HepG2 (cell line): Measurements from ENCODE around the gene TSSK1B. TPM values are rescaled to one million over a fixed set of nuclear protein-coding genes. Genes with fewer than 3 reads are reported as not detected.

Experiments
- ATAC-seq: fragments of 200-7000 bp; cut with Tn5 transposase; 3 replicates; pipeline ENCODE4 v1.9.1; 2020; ENCODE audit warnings: mild to moderate bottlenecking, moderate library complexity
- BruUV-seq: library from RNA; stranded (reverse); fragments of 400-500 nt; replicated peaks from 2 replicates; lab custom pipeline; 2021; lab: Mats Ljungman, UMichigan
- CTCF ChIA-PET: fragments of 300-600 bp; formaldehyde crosslinking; extraction: SDS; loops from one replicate; lab custom pipeline; 2021; ENCODE audit warnings: low total read pairs, inconsistent platforms, low intra/inter-chr PET ratio; lab: Yijun Ruan, JAX
- POLR2A ChIA-PET: fragments of 350-600 bp; sonication (Branson Sonifier 250); formaldehyde crosslinking; loops from one replicate; lab custom pipeline; 2020; ENCODE audit warnings: antibody characterized with exemption, inconsistent platforms; lab: Yijun Ruan, JAX
- DNase-seq: peaks from one replicate; pipeline ENCODE4 v3.0.0-alpha.2; 2015; ENCODE audit warnings: low spot score
- FAIRE-seq: peaks from 3 replicates; lab custom pipeline; 2011; peaks lifted over from hg19 to GRCh38; lab: Jason Lieb, UNC
- H2AFZ ChIP-seq: one replicate; pipeline ENCODE4 v1.6.1; 2011; ENCODE audit warnings: low read length, inconsistent platforms
- H3K27ac ChIP-seq: fragments of 300-600 bp; 3 replicates; pipeline ENCODE4 v1.8.0; 2011; ENCODE audit warnings: mixed run types, mild to moderate bottlenecking, mixed read lengths, low read length, inconsistent platforms; ENCODE audit not compliant: insufficient read depth; ENCODE audit errors: extremely low read length
- H3K27me3 ChIP-seq, 2 experiments: fragments of 200-600 bp in 1 of 2; 2 replicates in 1 of 2; 3 replicates in 1 of 2; pipeline versions ENCODE4 v1.6.0 to v1.8.0; 2011; ENCODE audit warnings: low read length in 2 of 2, mild to moderate bottlenecking in 2 of 2, moderate library complexity in 2 of 2, inconsistent platforms in 1 of 2; ENCODE audit not compliant: insufficient read depth in 2 of 2, control insufficient read depth in 1 of 2
- H3K36me3 ChIP-seq, 2 experiments: fragments of 200-600 bp in 1 of 2; replicated peaks in 1 of 2; 2 replicates in 1 of 2; 3 replicates in 1 of 2; pipeline versions ENCODE4 v1.5.1 to v1.8.0; 2011; ENCODE audit warnings: low read length in 2 of 2, inconsistent platforms in 1 of 2; ENCODE audit not compliant: insufficient read depth in 2 of 2, control insufficient read depth in 1 of 2
- H3K4me1 ChIP-seq: 2 replicates; pipeline ENCODE4 v1.5.1; 2012; ENCODE audit warnings: low read length, inconsistent platforms; ENCODE audit not compliant: insufficient read depth
- H3K4me2 ChIP-seq: 2 replicates; pipeline ENCODE4 v1.6.0; 2011; ENCODE audit warnings: low read depth, low read length, inconsistent platforms
- H3K4me3 ChIP-seq, 3 experiments: fragments of 200-600 bp in 1 of 3; sonication (generic), shearing (Covaris generic) in 1 of 3; replicated peaks in 1 of 3; 2 replicates each; pipeline ENCODE4 v1.5.1; 2011 to 2016; ENCODE audit warnings: low read length in 3 of 3, inconsistent platforms in 2 of 3, low read depth in 2 of 3, mild to moderate bottlenecking in 2 of 3, control low read depth in 1 of 3, mixed read lengths in 1 of 3; ENCODE audit not compliant: insufficient read depth in 1 of 3
- H3K79me2 ChIP-seq: one replicate; pipeline ENCODE4 v1.6.1; 2011; ENCODE audit warnings: low read length, inconsistent platforms; ENCODE audit not compliant: insufficient read depth
- H3K9ac ChIP-seq: 2 replicates; pipeline ENCODE4 v1.6.0; 2011; ENCODE audit warnings: mild to moderate bottlenecking, low read depth, low read length, inconsistent platforms; ENCODE audit not compliant: insufficient read depth
- H3K9me3 ChIP-seq: 2 replicates; pipeline ENCODE4 v1.5.1; 2012; ENCODE audit warnings: mild to moderate bottlenecking, low read length
- H4K20me1 ChIP-seq: 2 replicates; pipeline ENCODE4 v1.6.0; 2011; ENCODE audit warnings: inconsistent platforms, mild to moderate bottlenecking, low read length, moderate library complexity; ENCODE audit not compliant: insufficient read depth
- POGZ ChIP-seq: sonication (generic); formaldehyde crosslinking; IDR thresholded peaks from 2 replicates; pipeline ENCODE4 v1.4.0; 2020; ENCODE audit warnings: mild to moderate bottlenecking, missing genetic modification reagents
- REXO4 ChIP-seq: sonication (generic); formaldehyde crosslinking; IDR thresholded peaks from 2 replicates; pipeline ENCODE4 v1.8.0; 2022; ENCODE audit warnings: missing genetic modification reagents, mild to moderate bottlenecking, borderline replicate concordance
- RNF2 ChIP-seq: fragments of 450-650 bp; conservative IDR thresholded peaks from 2 replicates; pipeline ENCODE4 v1.6.1; 2016; ENCODE audit warnings: low read depth
- RORA ChIP-seq: sonication (generic); formaldehyde crosslinking; IDR thresholded peaks from 2 replicates; pipeline ENCODE4 v1.5.0; 2020; ENCODE audit warnings: mild to moderate bottlenecking, missing genetic modification reagents, moderate library complexity
- ZBTB40 ChIP-seq, 2 experiments: fragments of 450-650 bp in 1 of 2; sonication (generic) in 1 of 2; formaldehyde crosslinking in 1 of 2; IDR thresholded peaks; 2 replicates each; pipeline versions ENCODE4 v1.6.1 to v1.8.0; 2016 to 2022; ENCODE audit warnings: antibody characterized with exemption in 1 of 2, mild to moderate bottlenecking in 1 of 2, missing genetic modification reagents in 1 of 2
- ZNF605 ChIP-seq: sonication (generic); formaldehyde crosslinking; IDR thresholded peaks from 2 replicates; pipeline ENCODE4 v1.8.0; 2022; ENCODE audit warnings: mild to moderate bottlenecking, missing genetic modification reagents
- ZNF766 ChIP-seq: sonication (generic); formaldehyde crosslinking; IDR thresholded peaks from 2 replicates; pipeline ENCODE4 v1.5.0; 2020; ENCODE audit warnings: missing genetic modification reagents, borderline replicate concordance
- ZNF83 ChIP-seq: sonication (generic); formaldehyde crosslinking; IDR thresholded peaks from 2 replicates; pipeline ENCODE4 v1.4.0; 2020; ENCODE audit warnings: missing genetic modification reagents, mild to moderate bottlenecking, borderline replicate concordance
- WGBS: methylation state at CpG from one replicate; pipeline ENCODE4 v1.1.6; 2017; ENCODE audit warnings: low lambda C conversion rate; 5-methylcytosine and 5-hydroxymethylcytosine counted together
- in situ Hi-C: cut with HindIII; loops from 2 replicates; pipeline ENCODE4 v1.10.0; 2017; ENCODE audit warnings: low pct_unique_long_range_greater_than_20kb; ENCODE audit not compliant: extremely low pct_ligation_motif_present
- intact Hi-C: fragments of 100-400 bp; cut with micrococcal nuclease; formaldehyde crosslinking; loops from one replicate; pipeline ENCODE4 v1.10.0; 2022; ENCODE audit not compliant: unreplicated experiment
- polyA plus RNA-seq, 8 experiments: library from polyadenylated mRNA; depleted of rRNA in 3 of 8; stranded (reverse) in 7 of 8; unstranded in 1 of 8; fragments of >200 nt; fragmentation: Illumina TruSeq in 4 of 8; extraction: Trizol in 4 of 8; gene quantifications; 2 replicates each; pipeline versions ENCODE4 v1.2.1 to v1.2.3, GENCODE V29; 2011 to 2016; ENCODE audit warnings: low read depth in 4 of 8, missing spikeins in 1 of 8, mixed read lengths in 1 of 8; ENCODE audit not compliant: insufficient read depth in 1 of 8
- total RNA-seq, 5 experiments: library from RNA; depleted of rRNA; stranded (reverse); fragments of >200 nt; fragmentation: Illumina TruSeq; extraction: Trizol; gene quantifications; 2 replicates each; pipeline ENCODE4 v1.2.3, GENCODE V29; 2016; ENCODE audit warnings: low read depth in 1 of 5
- TF ChIP-seq, protein P1 (sequence below): sonication (generic); formaldehyde crosslinking; IDR thresholded peaks from 2 replicates; pipeline ENCODE4 v1.8.1; 2023; ENCODE audit warnings: mild to moderate bottlenecking, missing genetic modification reagents, borderline replicate concordance
- TF ChIP-seq, protein P2 (sequence below): sonication (generic); formaldehyde crosslinking; conservative IDR thresholded peaks from 2 replicates; pipeline ENCODE4 v1.4.0; 2020; ENCODE audit warnings: missing genetic modification reagents
- TF ChIP-seq, protein P3 (sequence below): sonication (generic); formaldehyde crosslinking; IDR thresholded peaks from 2 replicates; pipeline ENCODE4 v1.8.1; 2022; ENCODE audit warnings: mild to moderate bottlenecking, missing genetic modification reagents

The TSSK1B gene
- total and polyA plus RNA-seq, 2 of the 13 experiments (the other 11 are each of a cell fraction or from before 2014, with no cell fraction given), result not detected

- ChIA-PET CTCF (no interaction called here), POLR2A (no interaction called here)
- Histone ChIP-seq H3K4me3 (no peak overlapping the region), H2AFZ (no peak overlapping the region), H3K36me3 (no peaks in the 10 kb centered on the region), H3K4me2 (no peak overlapping the region), H3K4me1 (no peaks in the 10 kb centered on the region), H3K27ac (no peak overlapping the region), H3K9me3 (no peaks in the 10 kb centered on the region), H4K20me1 (no peaks in the 10 kb centered on the region), H3K27me3 (peaks cover 0 to 4% of the 10 kb centered on the region in 2 experiments; a peak in 1 of 5 replicates), H3K9ac (no peak overlapping the region), H3K79me2 (no peaks in the 10 kb centered on the region)
- FAIRE-seq, result no peak
- intact Hi-C loops (no loop called here), in situ Hi-C loops (no loop called here)
- no TSS peak for BruUV-seq
- ATAC-seq, result no peak
- WGBS, result 3% methylated on average over 2 of the region's 2 CpGs
- DNase-seq, result no peak
- TF ChIP-seq, protein P1, sequence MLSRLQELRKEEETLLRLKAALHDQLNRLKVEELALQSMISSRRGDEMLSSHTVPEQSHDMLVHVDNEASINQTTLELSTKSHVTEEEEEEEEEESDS (CRISPR knock-in tag), result no peak
- TF ChIP-seq RNF2 (no peak), REXO4 (CRISPR knock-in tag) (no peak), ZNF83 (CRISPR knock-in tag) (no peak), ZNF766 (CRISPR knock-in tag) (no peak), RORA (CRISPR knock-in tag) (no peak), ZBTB40 (IDR thresholded peaks at IDR 0.05) (no peak), ZBTB40 (CRISPR knock-in tag; IDR thresholded peaks at IDR 0.05) (no peak), POGZ (CRISPR knock-in tag) (no peak), ZNF605 (CRISPR knock-in tag) (no peak)
- TF ChIP-seq, protein P2, sequence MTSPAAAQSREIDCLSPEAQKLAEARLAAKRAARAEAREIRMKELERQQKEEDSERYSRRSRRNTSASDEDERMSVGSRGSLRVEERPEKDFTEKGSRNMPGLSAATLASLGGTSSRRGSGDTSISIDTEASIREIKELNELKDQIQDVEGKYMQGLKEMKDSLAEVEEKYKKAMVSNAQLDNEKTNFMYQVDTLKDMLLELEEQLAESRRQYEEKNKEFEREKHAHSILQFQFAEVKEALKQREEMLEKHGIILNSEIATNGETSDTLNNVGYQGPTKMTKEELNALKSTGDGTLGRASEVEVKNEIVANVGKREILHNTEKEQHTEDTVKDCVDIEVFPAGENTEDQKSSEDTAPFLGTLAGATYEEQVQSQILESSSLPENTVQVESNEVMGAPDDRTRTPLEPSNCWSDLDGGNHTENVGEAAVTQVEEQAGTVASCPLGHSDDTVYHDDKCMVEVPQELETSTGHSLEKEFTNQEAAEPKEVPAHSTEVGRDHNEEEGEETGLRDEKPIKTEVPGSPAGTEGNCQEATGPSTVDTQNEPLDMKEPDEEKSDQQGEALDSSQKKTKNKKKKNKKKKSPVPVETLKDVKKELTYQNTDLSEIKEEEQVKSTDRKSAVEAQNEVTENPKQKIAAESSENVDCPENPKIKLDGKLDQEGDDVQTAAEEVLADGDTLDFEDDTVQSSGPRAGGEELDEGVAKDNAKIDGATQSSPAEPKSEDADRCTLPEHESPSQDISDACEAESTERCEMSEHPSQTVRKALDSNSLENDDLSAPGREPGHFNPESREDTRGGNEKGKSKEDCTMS (CRISPR knock-in tag), result no peak
- TF ChIP-seq, protein P3, sequence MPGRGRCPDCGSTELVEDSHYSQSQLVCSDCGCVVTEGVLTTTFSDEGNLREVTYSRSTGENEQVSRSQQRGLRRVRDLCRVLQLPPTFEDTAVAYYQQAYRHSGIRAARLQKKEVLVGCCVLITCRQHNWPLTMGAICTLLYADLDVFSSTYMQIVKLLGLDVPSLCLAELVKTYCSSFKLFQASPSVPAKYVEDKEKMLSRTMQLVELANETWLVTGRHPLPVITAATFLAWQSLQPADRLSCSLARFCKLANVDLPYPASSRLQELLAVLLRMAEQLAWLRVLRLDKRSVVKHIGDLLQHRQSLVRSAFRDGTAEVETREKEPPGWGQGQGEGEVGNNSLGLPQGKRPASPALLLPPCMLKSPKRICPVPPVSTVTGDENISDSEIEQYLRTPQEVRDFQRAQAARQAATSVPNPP (CRISPR knock-in tag), result no peak
These were observed 13.1 kb downstream of the TSSK1B start for GRCh38 chr5:113421693-113422092.
